HEK293T (cell line): ENCODE data around the gene C6orf47.

Experiments used
- FOXM1 ChIP-seq: fragments of 450-650 bp; IDR thresholded peaks from 2 replicates; pipeline ENCODE4 v1.6.1; 2017; ENCODE audit warnings: mild to moderate bottlenecking, borderline replicate concordance
- HDGF ChIP-seq: fragments of 450-650 bp; IDR thresholded peaks from 2 replicates; pipeline ENCODE4 v1.6.1; 2017; ENCODE audit warnings: antibody characterized with exemption, borderline replicate concordance
- SP1 ChIP-seq: fragments of 450-650 bp; IDR thresholded peaks from 2 replicates; pipeline ENCODE4 v1.6.1; 2017
- TARDBP ChIP-seq: fragments of 450-650 bp; IDR thresholded peaks from 2 replicates; pipeline ENCODE4 v1.6.1; 2016

DNA sequence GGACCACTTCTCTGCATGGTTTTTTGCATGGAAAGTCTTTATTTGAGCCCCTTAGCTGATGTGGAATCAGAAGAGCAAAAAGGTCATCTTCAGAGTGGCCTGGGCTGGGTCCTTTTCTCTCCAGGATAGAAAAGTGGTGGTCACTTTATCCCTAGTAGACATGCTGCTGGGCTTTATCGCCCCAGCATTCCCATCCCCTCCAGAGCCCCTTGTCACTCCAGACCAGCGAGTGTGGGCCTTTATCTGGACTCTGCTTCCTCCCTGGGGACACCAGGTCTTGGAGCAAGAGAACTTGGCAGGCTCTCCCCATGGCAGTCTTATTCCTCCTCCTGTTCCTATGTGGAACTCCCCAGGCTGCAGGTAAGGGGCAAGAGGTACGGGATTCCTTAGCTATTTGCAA, 46.0 kb upstream of the C6orf47 start, which contains the start of gene LY6G6F:
- TF ChIP-seq HDGF (no peak), SP1 (no peak), FOXM1 (no peak), TARDBP (no peak)
